GM13976 (cell line): ENCODE results near the gene HPCAL1.

Experiments used
- DNase-seq: peaks from one replicate; pipeline ENCODE4 v3.0.0; 2012; ENCODE audit warnings: low spot score
- in situ Hi-C: fragments of 300-500 bp; cut with MboI; formaldehyde crosslinking; loops from one replicate; pipeline ENCODE4 v1.12.0; 2022; ENCODE audit warnings: low sequenced_read_pairs, mixed read lengths, inconsistent platforms; ENCODE audit not compliant: unreplicated experiment
- TF ChIP-seq, protein P1 (sequence below): IDR thresholded peaks from 2 replicates; pipeline ENCODE4 v1.5.1; 2012; ENCODE audit warnings: borderline replicate concordance, mild to moderate bottlenecking; ENCODE audit not compliant: insufficient read depth; ENCODE audit errors: extremely low read depth, missing control alignments, control extremely low read depth

HPCAL1 gene

DNA sequence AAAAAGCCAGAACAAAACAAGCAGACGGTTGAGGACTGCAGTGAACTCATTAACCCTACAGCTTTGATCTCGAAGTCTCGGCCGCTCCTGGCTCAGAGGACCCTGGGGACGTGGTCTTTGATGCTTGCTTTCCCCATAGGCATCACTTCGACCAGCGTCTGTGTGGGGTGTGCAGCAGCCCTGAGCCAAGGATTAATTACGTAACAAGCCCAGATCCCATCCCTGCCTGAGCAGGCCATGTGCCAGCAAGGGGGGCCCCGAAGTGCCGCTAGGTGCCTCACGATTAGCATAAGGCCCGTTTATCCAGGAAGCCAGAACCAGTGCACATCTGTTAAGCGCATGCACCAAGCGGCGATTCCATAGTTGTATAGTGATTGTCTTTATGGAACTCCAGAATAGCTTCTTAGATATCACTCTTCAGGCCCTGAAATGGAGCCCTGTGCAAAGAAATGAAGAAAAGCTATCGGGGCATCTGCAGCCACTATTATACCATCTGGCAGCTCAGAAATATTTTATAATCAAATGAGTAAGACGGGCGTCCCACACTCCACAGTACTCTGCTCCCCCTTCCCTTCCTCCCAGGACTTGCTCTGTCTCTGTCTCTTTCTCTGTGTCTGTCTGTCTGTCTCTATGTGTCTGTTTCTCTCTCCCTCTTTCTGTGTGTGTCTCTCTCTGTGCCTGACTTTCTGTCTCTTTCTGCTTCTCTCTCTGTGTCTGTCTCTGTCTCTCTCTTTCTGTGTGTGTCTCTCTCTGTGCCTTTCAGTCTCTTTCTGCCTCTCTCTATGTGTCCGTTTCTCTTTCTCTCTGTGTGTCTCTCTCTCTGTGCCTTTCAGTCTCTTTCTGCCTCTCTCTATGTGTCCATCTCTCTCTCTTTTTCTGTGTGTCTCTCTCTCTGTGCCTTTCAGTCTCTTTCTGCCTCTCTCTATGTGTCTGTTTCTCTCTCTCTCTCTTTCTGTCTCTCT lies 41.7 kb downstream of the HPCAL1 start:
- DNase-seq, result no peak
- in situ Hi-C loops, result no loop called here
- TF ChIP-seq, protein P1, sequence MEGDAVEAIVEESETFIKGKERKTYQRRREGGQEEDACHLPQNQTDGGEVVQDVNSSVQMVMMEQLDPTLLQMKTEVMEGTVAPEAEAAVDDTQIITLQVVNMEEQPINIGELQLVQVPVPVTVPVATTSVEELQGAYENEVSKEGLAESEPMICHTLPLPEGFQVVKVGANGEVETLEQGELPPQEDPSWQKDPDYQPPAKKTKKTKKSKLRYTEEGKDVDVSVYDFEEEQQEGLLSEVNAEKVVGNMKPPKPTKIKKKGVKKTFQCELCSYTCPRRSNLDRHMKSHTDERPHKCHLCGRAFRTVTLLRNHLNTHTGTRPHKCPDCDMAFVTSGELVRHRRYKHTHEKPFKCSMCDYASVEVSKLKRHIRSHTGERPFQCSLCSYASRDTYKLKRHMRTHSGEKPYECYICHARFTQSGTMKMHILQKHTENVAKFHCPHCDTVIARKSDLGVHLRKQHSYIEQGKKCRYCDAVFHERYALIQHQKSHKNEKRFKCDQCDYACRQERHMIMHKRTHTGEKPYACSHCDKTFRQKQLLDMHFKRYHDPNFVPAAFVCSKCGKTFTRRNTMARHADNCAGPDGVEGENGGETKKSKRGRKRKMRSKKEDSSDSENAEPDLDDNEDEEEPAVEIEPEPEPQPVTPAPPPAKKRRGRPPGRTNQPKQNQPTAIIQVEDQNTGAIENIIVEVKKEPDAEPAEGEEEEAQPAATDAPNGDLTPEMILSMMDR, result no peak

DNA sequence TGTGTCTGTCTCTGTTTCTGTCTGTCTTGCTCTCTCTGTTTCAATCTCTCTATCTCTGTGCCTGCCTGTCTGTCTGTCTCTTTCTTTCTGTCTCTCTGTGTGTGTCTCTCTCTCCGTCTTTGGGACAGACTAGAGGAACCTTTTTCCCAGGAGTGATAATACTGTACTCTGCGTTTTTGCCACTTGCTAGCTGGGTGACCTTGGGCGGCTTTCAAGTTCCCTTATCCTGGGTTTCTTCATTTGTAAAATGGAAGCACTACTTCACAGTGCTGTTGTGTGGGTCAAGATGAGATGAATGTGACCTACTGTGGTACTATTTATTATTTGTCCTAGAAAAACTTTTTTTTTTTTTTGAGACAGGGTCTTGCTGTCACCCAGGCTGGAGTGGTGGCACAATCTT lies 42.4 kb downstream of the HPCAL1 start:
- DNase-seq, result no peak
- in situ Hi-C loops, result no loop called here
- TF ChIP-seq, protein P1, result no peak

DNA sequence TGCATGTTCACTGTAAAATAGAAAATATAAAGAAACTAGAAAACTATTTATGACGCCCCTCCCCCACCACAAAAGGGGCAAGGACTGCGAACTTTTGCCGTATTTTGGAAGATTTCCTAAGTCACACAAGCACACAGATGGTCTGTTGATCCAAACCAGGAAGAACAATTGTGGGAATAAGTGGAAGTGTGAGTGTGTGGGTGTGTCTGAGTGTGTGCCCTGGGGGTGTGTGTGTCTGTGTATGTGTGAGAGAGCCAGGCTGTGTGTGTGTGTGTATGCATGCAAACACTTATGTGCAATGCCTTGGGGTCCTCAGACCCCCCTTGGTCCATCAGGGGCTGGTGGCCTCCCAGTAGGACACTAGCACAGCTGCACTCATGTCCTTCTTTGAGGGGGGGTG lies 43.1 kb downstream of the HPCAL1 start:
- TF ChIP-seq, protein P1, result no peak
- DNase-seq, result no peak
- in situ Hi-C loops, result no loop called here

DNA sequence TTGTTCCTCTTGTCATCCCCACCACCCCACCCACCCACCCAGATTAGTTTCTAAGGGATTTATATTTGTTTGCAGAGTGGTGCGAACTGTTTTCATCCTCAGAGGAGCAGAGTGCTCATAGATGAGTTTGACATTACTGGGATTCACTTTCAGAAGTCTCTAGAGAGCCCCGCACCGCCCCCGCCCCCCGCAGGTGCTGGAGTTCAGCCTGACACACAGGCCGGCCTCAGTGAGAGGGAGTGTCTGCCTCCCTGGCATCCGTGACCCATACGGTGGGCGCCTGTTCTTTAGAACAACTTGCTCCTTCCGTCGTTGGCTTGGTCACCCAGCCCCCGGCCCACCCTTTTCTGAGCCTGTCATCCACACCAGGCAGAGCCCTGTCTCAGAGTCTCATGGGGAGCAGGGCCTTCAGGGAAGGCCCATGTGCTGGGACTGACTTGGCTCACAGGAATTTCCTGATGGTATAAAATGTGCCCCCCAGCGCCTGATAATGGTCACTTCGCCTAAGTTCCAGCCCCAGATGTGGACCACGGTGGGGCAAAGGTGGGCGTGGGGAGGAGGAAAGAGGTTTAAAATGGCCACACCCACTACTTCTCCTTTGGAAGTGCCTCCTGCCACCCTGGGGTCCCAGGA lies 44.3 kb downstream of the HPCAL1 start:
- TF ChIP-seq, protein P1, result no peak
- in situ Hi-C loops, result no loop called here
- DNase-seq, result no peak

DNA sequence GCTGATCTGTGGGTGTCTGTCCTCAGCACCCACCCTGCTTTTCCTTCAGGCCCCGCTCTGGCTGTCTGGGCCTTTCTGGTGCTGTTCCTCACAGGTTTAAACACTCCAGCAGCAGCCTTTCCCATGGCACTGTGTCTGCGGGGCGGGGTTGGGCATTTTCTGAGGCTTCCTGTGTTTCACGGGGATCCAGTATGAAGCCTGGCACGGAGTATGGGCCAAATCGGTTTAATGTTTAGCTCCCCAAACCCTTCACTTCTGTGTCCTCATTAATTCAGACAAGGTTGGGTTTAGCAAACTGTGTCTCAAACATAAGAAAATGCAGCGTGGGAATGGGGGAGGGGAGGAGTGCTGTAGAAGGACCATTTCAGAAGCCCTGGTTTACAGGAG lies 44.9 kb downstream of the HPCAL1 start:
- in situ Hi-C loops, result no loop called here

DNA sequence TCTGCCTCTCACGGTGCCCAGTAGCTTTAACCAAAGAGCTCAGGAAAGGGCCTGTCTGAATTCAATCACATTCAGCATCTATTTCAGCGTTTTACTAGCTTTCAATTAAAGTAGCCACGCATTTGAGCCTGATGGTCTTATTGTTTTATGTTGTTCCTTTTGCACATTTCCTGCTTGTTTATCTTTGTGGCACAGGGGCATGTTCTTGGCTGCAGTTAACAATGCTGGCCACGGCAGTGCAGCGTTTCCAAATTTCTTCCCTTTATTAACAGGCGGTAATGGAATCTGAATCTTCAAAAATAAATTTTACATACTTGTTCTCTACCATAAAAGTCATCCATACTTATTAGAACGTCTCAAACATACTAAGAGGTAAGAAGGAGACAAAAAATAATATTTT lies 46.2 kb downstream of the HPCAL1 start:
- DNase-seq, result no peak
- in situ Hi-C loops, result no loop called here
- TF ChIP-seq, protein P1, result no peak

More for the DNA sequence above, 44.9 kb downstream of the HPCAL1 start:
- DNase-seq, result no peak
- TF ChIP-seq, protein P1, result no peak
